Fibroblast of the aortic adventitia (primary cell): Measurements from ENCODE around the gene ACAA2. TPM values are rescaled to one million over a fixed set of nuclear protein-coding genes. Genes with fewer than 3 reads are reported as not detected.
"Not testable (repeated sequence)": the region's sequence is repeated elsewhere in the genome, so short reads cannot be mapped to it uniquely, and the experiment has no call there.

ENCODE experiments used
- DNase-seq: peaks from one replicate; pipeline ENCODE4 v3.0.0-alpha.2; 2010; ENCODE audit warnings: low read depth
- H3K4me3 ChIP-seq: 2 replicates; pipeline ENCODE4 v1.5.1; 2011; ENCODE audit warnings: low read depth, mild to moderate bottlenecking, control low read depth, low read length, moderate library complexity
- total RNA-seq: library from RNA; depleted of rRNA; stranded (reverse); fragments of >200 nt; gene quantifications from 2 replicates; pipeline ENCODE4 v1.2.3, GENCODE V29; 2012; ENCODE audit warnings: low replicate concordance
- TF ChIP-seq, protein P1 (sequence below): IDR thresholded peaks from 2 replicates; pipeline ENCODE4 v1.5.1; 2011; ENCODE audit warnings: mild to moderate bottlenecking, low read length, control low read depth, inconsistent platforms; ENCODE audit not compliant: insufficient read depth

Gene ACAA2
- total RNA-seq, 1 donor = 56.8 TPM

DNA sequence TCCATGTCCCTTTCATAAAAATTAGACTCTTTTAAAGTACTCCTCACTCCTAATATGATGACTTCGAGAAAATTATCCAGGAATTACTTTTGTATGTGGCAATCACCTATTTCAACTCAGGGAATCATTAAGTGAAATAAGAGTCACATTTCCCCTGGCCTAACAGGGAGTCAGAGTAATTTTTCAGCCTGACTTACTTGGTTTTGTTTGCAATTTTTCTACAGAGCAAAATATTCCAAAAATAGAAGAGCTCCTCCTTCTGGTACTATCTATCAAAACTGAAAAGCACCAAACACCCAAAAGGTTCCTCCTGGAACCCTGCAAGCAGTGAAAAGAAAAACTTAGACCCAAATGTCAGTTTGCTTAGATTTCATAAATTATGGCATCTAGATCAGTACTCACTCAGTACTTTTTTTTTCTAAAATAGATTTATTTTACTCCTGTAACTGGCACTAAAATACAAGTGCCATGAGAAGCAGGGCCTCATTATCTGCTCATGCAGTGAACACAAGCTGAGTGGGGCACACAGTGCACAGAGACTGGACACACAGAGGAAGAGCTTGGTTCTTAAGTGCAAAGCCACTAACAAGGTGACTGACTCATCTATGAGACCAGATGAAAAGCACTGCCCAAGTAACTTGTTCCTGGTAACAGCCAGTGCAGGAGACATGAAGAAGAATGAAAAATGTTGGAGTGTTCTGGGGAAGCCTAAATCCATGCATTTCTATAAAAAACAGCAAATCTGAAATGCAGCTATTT lies 28.7 kb downstream of the ACAA2 start:
- TF ChIP-seq, protein P1, sequence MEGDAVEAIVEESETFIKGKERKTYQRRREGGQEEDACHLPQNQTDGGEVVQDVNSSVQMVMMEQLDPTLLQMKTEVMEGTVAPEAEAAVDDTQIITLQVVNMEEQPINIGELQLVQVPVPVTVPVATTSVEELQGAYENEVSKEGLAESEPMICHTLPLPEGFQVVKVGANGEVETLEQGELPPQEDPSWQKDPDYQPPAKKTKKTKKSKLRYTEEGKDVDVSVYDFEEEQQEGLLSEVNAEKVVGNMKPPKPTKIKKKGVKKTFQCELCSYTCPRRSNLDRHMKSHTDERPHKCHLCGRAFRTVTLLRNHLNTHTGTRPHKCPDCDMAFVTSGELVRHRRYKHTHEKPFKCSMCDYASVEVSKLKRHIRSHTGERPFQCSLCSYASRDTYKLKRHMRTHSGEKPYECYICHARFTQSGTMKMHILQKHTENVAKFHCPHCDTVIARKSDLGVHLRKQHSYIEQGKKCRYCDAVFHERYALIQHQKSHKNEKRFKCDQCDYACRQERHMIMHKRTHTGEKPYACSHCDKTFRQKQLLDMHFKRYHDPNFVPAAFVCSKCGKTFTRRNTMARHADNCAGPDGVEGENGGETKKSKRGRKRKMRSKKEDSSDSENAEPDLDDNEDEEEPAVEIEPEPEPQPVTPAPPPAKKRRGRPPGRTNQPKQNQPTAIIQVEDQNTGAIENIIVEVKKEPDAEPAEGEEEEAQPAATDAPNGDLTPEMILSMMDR = peak; percentile 31
- DNase-seq = peak; percentile 54
- no peak overlapping the region for H3K4me3 ChIP-seq

DNA sequence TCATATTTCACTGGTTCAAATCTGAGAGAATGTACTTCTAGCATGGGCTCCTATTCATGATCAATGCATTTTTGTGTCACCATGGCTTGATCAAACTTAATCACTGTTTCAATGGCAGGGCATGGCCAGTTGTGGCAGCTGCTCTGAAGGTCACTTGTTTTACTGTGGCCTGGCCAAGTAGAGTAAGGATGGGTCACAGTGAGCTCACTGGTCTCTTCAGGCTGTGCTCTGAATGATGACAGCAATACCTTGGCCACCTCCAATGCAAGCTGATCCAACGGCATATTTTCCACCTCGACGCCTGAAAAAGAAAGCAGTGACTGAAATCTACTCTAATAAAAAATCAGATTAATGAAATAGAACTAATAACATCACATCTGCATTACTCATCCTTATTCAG lies 29.7 kb downstream of the ACAA2 start:
- not testable (repeated sequence) for H3K4me3 ChIP-seq, DNase-seq

DNA sequence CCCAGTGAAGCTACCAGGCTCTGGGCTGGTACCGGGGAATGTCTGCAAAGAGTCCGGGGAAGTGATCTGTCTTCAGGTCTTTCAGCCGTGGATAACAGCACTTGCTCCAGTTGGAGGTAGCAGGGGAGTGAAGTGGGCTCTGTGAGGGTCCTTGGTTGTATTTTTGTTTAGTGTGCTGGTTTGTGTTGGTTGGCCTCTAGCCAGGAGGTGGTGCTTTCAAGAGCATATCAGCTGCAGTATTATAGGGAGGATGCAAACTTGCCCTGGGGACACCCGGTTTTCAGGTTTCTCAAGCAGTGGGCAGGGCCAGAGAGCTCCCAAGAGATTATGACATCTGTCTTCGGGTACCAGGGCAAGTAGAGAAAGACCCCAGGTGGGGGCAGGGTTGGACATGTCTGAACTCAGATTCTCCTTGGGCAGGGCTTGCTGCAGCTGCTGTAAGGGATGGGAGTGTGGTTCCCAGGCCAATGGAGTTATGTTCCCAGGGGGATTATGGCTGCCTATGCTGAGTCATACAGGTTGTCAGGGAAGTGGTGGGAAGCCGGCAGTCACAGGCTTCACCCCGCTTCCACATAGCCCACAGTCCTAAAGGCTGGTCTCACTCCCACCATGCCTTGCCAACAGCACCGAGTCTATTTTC lies 34.4 kb downstream of the ACAA2 start:
- no peak overlapping the region for H3K4me3 ChIP-seq
- TF ChIP-seq, protein P1 = no peak
- DNase-seq = no peak

DNA sequence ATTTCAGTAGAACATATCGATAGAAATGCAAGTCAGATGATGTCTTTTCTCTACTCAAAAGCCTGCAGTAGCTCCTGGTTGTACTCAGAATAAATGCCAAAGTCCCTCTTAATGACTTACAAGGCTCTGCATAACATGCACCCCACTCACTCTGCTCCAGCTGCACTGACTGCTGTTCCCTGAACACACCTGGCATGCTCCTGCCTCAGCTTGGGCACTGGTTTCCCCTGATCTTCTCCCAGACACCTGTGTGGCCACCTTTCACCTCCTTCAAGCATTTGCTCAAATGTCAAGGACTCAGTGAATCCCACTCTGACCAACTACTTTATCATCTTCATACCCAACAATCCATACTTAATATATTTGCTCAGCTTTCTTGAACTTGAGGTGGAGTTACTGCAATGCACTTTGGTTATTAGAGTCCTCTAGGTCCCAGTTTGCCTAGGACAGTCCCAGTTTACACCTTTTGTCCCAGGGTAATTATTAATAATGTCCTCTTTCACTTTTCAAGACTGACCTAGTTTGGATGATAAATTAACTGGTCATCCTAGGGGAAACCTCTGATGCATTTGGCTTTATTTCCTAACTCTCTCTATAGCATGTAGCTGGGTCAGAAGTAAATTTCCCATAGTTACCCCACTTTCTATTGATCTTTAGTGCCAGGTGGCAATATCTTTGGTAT lies 44.1 kb downstream of the ACAA2 start:
- TF ChIP-seq, protein P1 = no peak
- no peak for DNase-seq
- no peak overlapping the region for H3K4me3 ChIP-seq

DNA sequence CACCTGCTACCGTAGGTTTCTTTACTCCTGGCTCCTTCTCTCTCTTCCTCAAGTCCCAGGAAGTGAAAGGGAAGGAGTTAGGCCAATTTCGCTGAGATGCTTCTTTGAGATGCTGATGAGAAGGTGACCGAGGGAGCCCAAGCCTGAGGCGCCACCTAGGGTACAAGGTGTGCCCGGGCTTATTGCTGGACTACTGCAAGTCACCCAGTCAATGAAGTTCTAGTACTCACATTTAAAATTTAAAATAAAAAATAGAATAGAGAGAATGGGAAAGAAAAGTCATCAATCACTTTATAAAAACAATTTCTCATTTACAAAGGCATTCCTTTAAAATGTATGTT lies 45.3 kb downstream of the ACAA2 start:
- TF ChIP-seq, protein P1 = peak; percentile 88
- no peak overlapping the region for H3K4me3 ChIP-seq
- DNase-seq = peak; percentile 86

DNA sequence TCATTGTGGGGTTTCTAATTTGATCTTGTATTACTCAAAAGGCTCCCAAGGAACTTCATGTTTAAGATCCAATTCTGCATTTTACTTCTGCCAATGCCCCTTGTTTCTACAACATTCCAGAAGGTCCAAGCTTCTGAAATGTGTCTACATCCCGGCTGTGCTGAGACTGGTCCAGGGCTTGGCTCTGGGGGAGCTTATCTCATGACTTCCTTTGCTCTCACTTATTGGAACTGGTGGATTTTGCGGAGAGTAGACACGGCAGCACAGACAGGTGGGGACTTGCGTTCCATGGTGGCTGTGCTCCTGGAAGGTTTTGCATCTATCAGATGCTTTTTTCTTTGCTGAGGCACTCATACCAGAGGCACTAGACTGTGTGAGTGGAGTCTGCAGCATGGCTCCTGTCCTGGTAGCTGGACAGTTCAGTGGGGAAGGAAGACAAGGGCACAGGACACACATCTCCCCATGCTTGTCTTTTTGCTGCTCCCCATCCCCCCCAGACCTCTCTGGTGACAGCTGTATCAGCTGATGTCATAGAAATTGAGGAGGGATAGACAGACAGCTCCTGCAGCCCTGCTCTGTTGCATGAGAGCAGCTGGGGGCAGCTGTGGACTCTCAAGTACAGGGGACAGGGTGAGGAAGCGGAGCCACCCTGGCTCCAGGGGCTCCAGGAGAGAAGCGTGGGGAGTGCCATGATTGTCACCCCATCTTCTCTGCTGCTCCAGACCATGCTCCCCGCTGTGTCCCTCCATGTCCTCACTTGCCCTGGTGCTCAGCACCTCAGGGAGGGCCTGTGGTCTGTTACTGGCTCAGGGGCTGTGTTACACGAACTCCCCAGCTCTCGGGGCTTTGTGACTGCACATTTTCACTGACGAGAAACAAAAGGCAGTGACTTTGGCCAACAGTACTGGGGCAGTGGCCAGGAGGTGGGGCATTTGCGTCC lies 46.0 kb downstream of the ACAA2 start:
- no peak overlapping the region for H3K4me3 ChIP-seq
- TF ChIP-seq, protein P1 = no peak
- peak; percentile 59 for DNase-seq
